ENCODE results near the gene SLC49A3.

SLC49A3 gene

DNA sequence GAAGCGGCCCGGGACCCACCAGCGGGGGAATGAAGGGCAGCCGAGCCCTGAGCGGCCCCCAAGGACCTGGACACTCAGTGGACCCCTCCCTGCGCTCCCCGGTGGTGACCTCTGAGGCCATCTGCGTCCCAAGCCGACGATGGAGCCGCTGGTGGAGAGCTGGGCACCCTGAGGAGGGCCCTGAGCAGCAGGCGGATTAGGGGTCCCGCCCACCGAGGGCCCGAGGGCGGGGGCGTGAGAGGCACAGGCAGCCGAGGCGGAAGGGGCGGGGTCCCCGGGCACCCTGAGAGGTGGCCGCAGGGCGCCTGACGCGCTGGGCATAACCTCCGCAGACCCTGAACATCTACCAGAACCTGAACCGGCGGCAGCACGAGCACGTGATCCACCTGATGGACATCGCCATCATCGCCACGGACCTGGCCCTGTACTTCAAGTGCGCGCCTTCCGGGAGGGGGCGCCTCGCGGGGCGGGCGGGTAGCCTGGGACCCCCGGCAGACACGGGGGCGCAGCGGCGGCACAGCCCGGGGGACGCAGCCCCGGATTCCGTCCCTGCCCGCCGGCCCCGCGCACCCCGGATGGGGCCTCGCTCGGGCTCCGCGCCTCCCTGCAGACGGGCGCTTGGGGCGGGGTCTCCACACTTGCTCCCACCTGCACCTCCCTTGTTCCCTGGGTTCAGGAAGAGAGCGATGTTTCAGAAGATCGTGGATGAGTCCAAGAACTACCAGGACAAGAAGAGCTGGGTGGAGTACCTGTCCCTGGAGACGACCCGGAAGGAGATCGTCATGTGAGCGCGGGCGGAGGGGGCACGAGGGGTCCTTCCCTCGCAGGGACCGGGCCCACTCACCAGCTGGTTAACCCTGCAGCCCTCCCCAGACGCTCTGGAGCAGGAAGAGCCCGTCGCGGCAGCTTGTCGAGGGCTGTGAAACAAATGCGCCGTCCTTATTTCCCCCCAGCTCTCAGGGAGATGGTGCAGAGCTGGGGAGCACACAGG, 25.2 kb downstream of the SLC49A3 start:
- Histone ChIP-seq H3K36me3 (ENCODE audit: insufficient read depth, low read length) (no peaks in the 10 kb centered on the region), H3K4me1 (ENCODE audit: insufficient read depth, low read length) (no peaks in the 10 kb centered on the region), H3K9me3 (ENCODE audit: control insufficient read depth, insufficient read depth, low read length) (no peaks in the 10 kb centered on the region), H3K9ac (ENCODE audit: low read depth, low read length) (peak overlapping the region; percentile 73)

DNA sequence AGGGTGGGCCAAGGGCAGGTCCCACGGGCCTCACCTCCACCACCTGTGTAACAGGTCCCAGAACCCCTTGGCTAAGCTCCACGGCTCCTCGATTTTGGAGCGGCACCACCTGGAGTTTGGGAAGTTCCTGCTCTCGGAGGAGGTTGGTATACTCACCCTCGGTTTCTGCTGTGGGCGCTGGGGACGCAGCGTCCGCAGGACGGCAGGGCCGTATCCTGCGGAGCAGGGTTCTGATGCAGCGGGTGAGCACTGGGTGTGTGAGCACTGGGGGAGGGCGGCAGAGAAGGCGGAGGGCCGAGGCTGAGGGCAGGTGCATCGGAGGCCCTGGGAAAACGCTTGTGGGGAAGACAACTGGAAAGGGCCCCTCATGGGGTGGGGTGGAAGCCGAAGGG, 25.9 kb downstream of the SLC49A3 start:
- Histone ChIP-seq H3K36me3 (ENCODE audit: insufficient read depth, low read length) (no peaks in the 10 kb centered on the region), H3K9me3 (ENCODE audit: control insufficient read depth, insufficient read depth, low read length) (no peaks in the 10 kb centered on the region), H3K4me1 (ENCODE audit: insufficient read depth, low read length) (no peaks in the 10 kb centered on the region), H3K9ac (ENCODE audit: low read depth, low read length) (peak overlapping the region; percentile 73)

DNA sequence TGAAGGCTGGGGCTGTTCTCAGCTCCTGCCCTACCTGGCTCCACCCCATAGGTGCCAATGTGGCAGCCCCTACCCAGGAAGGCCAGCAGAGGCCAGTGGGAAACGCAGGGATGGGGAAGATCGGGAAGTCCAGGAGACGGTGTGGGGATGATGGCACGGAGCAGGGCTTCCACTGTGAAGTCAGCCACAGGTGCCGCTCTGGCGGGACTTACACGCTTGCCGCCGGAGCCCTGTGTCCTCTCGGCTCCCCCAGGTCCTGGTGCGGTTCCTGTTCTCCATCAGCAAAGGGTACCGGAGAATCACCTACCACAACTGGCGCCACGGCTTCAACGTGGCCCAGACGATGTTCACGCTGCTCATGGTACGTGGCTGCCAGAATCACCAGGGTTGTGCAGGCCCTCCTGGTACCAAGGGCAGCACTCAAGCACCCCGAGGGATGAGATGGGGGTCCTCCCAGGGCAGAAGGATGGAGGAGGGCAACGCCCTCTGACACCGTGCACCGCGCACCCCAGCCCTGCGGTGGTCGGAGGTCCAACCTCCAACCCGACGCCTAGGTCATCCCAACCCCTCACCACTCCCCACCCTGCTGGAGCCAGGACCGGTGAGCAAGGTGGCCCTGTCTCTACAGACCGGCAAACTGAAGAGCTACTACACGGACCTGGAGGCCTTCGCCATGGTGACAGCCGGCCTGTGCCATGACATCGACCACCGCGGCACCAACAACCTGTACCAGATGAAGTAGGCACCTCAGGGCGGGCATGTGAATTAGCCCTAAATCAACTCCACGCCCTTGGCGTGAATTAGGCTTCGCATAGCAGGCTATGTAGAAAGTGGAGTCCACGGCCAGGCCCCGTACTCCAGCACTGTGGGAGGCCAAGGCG, 26.8 kb downstream of the SLC49A3 start:
- no peak overlapping the region for H3K9ac ChIP-seq (ENCODE audit: low read depth, low read length)
- H3K36me3 ChIP-seq (ENCODE audit: insufficient read depth, low read length): no peaks in the 10 kb centered on the region
- no peaks in the 10 kb centered on the region for H3K4me1 ChIP-seq (ENCODE audit: insufficient read depth, low read length)
- H3K9me3 ChIP-seq (ENCODE audit: control insufficient read depth, insufficient read depth, low read length): no peaks in the 10 kb centered on the region

DNA sequence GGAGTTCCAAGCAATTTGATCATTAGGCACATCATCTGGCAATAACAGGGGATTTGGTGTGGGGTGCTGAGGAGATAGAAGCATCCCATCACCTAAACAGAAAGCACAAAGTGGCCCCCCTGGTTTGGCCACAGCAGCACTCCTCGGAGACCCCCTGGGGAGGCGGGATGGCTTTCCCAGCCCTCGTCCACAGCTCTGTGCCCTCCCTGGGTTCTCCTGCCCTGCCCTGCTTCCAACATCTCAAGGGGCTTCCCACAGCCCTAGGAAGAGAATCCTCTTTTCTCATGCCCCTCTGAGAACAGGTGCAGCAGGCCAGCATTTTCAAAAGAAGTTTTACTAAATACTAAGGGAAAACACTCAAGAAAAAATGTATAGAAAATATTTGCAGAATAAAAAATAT, 27.7 kb downstream of the SLC49A3 start:
- H3K9ac ChIP-seq (ENCODE audit: low read depth, low read length): no peak overlapping the region
- no peaks in the 10 kb centered on the region for H3K9me3 ChIP-seq (ENCODE audit: control insufficient read depth, insufficient read depth, low read length)
- H3K36me3 ChIP-seq (ENCODE audit: insufficient read depth, low read length): no peaks in the 10 kb centered on the region
- H3K4me1 ChIP-seq (ENCODE audit: insufficient read depth, low read length): no peaks in the 10 kb centered on the region

DNA sequence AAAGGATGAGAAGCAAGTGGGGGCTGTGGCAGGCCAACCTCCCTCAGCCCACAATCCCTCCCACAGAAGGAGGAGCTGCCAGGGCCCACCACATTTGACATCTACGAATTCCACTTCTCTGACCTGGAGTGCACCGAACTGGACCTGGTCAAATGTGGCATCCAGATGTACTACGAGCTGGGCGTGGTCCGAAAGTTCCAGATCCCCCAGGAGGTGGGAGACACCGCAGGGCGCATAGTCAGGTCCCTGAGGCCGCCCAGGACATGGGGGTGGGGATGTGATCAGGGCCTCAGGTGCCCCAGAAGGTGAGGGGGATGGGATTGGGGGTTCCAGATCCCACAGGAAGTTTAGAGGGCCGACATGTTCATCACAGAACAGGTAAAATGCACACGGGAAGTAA, 28.6 kb downstream of the SLC49A3 start:
- Histone ChIP-seq H3K4me1 (ENCODE audit: insufficient read depth, low read length) (no peaks in the 10 kb centered on the region), H3K9me3 (ENCODE audit: control insufficient read depth, insufficient read depth, low read length) (no peaks in the 10 kb centered on the region)

DNA sequence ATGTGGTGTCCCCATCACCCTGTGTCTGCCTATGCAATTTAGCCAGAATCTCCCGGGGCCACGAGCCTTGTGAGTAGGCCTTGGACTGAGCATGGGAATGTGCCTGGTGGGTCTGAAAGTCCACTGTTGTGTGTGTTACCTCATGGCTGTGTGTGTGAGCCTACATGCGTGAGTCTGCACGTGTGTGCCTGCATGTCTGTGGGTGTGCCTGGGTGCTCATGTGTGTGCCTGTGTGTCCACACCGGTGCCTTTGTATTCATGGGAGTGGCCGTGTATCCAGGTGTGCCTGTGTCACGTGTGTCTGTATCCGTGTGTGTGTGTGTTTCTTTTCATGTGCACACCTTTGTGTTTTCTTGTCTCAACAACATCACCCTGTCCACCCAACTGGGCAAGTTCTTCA, 29.1 kb downstream of the SLC49A3 start:
- H3K9ac ChIP-seq (ENCODE audit: low read depth, low read length): no peak overlapping the region
- no peaks in the 10 kb centered on the region for H3K4me1 ChIP-seq (ENCODE audit: insufficient read depth, low read length)
- no peaks in the 10 kb centered on the region for H3K36me3 ChIP-seq (ENCODE audit: insufficient read depth, low read length)
- H3K9me3 ChIP-seq (ENCODE audit: control insufficient read depth, insufficient read depth, low read length): no peaks in the 10 kb centered on the region

More for the DNA sequence above, 28.6 kb downstream of the SLC49A3 start:
- Histone ChIP-seq H3K9ac (ENCODE audit: low read depth, low read length) (no peak overlapping the region), H3K36me3 (ENCODE audit: insufficient read depth, low read length) (no peaks in the 10 kb centered on the region)

DNA sequence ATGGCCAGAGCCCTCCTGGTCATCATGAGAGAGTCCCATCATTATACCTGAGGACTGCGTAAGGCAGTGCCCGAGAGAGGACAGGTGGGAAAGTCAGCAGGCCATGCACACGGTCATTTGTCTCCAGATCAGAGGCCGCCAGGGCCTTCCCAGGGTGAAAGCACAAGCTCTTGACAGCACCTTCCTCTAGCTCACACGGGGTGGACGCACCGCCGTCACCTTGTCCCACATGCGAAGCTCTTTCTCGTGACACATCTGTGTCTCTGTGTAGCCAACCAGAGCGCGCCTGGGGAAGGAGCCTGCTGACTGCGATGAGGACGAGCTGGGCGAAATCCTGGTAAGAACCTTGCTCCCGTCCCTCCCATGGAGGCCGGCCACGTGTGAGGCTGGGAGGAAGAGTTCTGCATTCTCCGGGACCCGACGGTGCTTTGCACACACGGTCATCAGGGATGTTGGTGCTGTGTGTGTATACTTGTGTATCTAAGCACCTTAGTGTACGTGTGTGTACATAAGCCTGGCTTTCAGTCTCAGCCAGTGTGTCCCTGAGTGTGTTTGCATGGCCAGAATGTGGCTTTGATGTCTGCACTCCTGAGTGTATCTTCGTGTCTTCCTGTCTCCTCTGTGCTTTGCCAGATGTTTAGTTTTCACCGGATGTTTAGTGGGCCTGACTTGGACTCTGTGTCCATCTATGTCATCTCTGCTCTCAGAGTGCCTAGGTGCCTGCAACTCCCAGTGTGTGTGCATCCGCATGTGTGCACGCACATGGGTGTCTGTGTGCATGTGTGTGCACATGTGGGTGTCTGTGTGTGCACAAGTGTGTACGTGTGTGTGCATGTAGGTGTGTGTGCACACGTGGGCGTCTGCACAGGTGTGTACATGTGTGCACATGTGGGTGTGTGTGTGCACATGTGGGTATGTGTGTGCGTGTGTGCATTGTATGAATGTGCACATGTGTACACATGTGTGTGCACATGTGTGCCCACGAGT, 30.0 kb downstream of the SLC49A3 start:
- Histone ChIP-seq H3K36me3 (ENCODE audit: insufficient read depth, low read length) (no peaks in the 10 kb centered on the region), H3K9me3 (ENCODE audit: control insufficient read depth, insufficient read depth, low read length) (no peaks in the 10 kb centered on the region), H3K4me1 (ENCODE audit: insufficient read depth, low read length) (no peaks in the 10 kb centered on the region)

DNA sequence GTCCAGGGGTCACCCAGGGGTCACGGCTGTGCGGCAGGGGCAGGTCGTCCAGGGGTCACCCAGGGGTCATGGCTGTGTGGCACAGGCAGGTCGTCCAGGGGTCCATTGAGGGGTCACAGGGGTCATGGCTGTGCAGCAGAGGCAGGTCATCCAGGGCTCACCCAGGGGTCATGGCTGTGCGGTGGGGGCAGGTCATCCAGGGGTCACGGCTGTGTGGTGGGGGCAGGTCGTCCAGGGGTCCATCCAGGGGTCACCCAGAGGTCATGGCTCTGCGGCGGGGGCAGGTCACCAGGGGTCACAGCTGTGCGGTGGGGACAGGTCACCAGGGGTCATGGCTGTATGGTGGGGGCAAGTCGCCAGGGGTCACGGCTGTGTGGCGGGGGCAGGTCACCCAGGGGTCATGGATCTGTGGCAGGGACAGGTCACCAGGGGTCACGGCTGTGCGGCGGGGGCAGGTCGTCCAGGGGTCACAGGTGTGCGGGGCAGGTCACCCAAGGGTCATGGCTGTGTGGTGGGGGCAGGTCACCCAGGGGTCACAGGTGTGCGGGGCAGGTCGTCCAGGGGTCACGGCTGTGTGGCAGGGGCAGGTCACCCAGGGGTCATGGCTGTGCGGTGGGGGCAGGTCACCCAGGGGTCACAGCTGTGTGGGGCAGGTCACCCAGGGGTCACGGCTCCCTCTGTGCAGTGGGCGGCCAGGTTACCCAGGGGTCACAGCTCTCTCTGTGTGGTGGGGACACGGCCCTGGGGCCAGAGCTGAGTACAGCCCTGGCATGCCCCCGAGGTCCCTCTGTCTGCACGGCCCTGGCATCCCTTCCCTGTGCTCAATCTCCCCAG, 30.9 kb downstream of the SLC49A3 start:
- H3K9me3 ChIP-seq (ENCODE audit: control insufficient read depth, insufficient read depth, low read length): no peaks in the 10 kb centered on the region
- no peaks in the 10 kb centered on the region for H3K4me1 ChIP-seq (ENCODE audit: insufficient read depth, low read length)
- no peak overlapping the region for H3K9ac ChIP-seq (ENCODE audit: low read depth, low read length)
- no peaks in the 10 kb centered on the region for H3K36me3 ChIP-seq (ENCODE audit: insufficient read depth, low read length)

More for the DNA sequence above, 30.0 kb downstream of the SLC49A3 start:
- no peak overlapping the region for H3K9ac ChIP-seq (ENCODE audit: low read depth, low read length)

DNA sequence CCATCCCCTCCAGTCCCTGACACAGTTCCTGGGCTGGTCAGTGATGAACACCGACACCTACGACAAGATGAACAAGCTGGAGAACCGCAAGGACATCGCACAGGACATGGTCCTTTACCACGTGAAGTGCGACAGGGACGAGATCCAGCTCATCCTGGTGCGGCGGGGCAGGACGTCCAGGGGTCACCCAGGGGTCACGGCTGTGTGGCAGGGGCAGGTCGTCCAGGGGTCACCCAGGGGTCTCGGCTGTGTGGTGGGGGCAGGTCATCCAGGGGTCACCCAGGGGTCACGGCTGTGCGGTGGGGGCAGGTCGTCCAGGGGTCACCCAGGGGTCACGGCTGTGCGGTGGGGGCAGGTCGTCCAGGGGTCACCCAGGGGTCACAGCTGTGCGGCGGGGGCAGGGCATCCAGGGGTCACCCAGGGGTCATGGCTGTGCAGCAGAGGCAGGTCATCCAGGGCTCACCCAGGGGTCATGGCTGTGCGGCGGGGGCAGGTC, 31.6 kb downstream of the SLC49A3 start:
- Histone ChIP-seq H3K4me1 (ENCODE audit: insufficient read depth, low read length) (no peaks in the 10 kb centered on the region), H3K36me3 (ENCODE audit: insufficient read depth, low read length) (no peaks in the 10 kb centered on the region), H3K9ac (ENCODE audit: low read depth, low read length) (no peak overlapping the region), H3K9me3 (ENCODE audit: control insufficient read depth, insufficient read depth, low read length) (no peaks in the 10 kb centered on the region)

DNA sequence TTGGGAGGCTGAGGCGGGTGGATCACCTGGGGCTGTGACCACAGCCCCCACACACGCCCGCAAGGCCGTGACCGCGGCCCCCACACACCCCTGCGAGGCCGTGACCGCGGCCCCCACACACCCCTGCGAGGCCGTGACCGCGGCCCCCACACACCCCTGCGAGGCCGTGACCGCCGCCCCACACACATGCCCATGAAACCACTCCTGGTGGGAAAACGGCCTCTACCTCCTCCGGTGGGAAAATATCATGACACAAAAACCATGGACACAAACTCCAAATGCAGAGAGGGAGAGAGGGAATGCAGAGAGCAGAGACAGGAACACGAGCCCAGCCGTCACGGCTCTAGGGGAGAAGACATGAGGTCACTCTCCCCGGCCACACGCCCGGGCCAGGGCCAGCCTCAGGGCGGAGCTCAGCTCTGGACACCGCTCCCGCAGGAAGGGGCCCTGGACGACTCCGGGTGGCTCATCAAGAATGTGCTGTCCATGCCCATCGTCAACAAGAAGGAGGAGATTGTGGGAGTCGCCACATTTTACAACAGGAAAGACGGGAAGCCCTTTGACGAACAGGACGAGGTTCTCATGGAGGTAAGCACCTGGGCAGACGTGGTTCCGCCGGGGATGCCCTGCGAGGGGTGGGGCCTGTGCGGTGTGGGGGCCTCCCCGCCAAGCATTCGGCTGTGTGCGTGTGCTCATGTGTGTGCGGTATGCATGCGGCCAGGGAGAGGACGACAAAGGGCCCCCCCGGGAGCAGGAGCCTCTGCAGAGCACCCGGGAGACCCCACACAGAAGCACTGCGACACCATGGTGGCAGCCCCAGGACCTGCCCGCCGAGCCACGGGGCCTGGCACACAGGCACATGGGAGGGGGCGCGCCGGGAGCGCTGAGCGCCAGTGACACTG, 32.3 kb downstream of the SLC49A3 start:
- no peak overlapping the region for H3K9ac ChIP-seq (ENCODE audit: low read depth, low read length)
- H3K36me3 ChIP-seq (ENCODE audit: insufficient read depth, low read length): no peaks in the 10 kb centered on the region
- no peaks in the 10 kb centered on the region for H3K4me1 ChIP-seq (ENCODE audit: insufficient read depth, low read length)
- H3K9me3 ChIP-seq (ENCODE audit: control insufficient read depth, insufficient read depth, low read length): no peaks in the 10 kb centered on the region

DNA sequence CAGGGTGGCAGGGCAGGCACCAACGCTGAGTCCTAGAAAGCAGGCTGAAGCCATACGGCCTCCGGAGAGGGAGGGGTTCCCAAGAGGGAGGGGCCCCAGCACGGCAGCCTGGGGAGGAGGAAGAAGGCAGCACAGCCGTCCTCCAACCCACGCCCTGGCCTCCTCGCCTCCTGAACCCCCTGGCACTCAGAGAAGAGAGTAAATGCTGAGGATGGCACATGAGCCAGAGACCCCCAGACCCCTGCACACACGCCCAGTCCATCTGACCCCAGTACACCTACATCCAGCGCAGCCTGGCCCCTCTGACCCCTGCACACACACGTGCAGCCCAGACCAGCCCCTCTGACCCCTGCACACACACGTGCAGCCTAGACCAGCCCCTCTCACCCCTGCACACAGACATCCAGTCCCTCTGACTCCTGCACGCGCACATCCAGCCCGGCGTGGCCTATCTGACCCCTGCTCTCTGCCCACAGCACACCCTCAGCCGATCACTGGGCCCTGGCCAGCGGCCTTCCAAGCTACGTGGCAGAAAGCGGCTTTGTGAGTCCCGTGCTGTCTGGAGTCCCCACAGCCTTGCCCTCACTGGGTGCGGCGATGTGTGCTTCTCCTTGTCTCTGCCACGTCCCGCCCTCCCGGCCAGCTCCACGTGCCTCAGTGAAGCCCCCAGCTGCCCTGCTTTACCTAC, 33.3 kb downstream of the SLC49A3 start:
- H3K4me1 ChIP-seq (ENCODE audit: insufficient read depth, low read length): no peaks in the 10 kb centered on the region
- no peak overlapping the region for H3K9ac ChIP-seq (ENCODE audit: low read depth, low read length)
- no peaks in the 10 kb centered on the region for H3K36me3 ChIP-seq (ENCODE audit: insufficient read depth, low read length)
- no peaks in the 10 kb centered on the region for H3K9me3 ChIP-seq (ENCODE audit: control insufficient read depth, insufficient read depth, low read length)
